GM23338 (cell line): ENCODE results near the gene TXLNG. TPM values are rescaled to one million over a fixed set of nuclear protein-coding genes. Genes with fewer than 3 reads are reported as not detected.

ENCODE experiments used
- ATAC-seq: fragments of 200-7000 bp; cut with Tn5 transposase; 3 replicates; pipeline ENCODE4 v1.9.1; 2020
- DNase-seq: peaks from one replicate; pipeline ENCODE4 v3.0.0-alpha.2; 2015; ENCODE audit warnings: low spot score
- H2AFZ ChIP-seq: fragments of 200-600 bp; sonication (generic); 2 replicates; pipeline ENCODE4 v1.8.0; 2016; ENCODE audit warnings: antibody characterized with exemption, mild to moderate bottlenecking, moderate library complexity
- H3F3A ChIP-seq: fragments of 200-600 bp; sonication (generic); replicated peaks from 2 replicates; pipeline ENCODE4 v1.8.0; 2017; ENCODE audit warnings: antibody characterized with exemption, mixed run types, low read depth
- H3K27ac ChIP-seq: fragments of 200-600 bp; sonication (generic); 2 replicates; pipeline ENCODE4 v1.6.1; 2016; ENCODE audit warnings: low read depth
- H3K27me3 ChIP-seq: fragments of 200-600 bp; sonication (generic); 2 replicates; pipeline ENCODE4 v1.8.0; 2016; ENCODE audit warnings: mild to moderate bottlenecking, mixed run types, moderate library complexity; ENCODE audit not compliant: insufficient read depth
- H3K36me3 ChIP-seq: fragments of 200-600 bp; sonication (generic); 2 replicates; pipeline ENCODE4 v1.8.0; 2016; ENCODE audit warnings: mild to moderate bottlenecking; ENCODE audit not compliant: insufficient read depth
- H3K4me1 ChIP-seq: fragments of 200-600 bp; sonication (generic); 2 replicates; pipeline ENCODE4 v1.8.0; 2016; ENCODE audit warnings: mild to moderate bottlenecking, moderate library complexity; ENCODE audit not compliant: insufficient read depth
- H3K4me2 ChIP-seq: fragments of 200-600 bp; sonication (generic); 2 replicates; pipeline ENCODE4 v1.7.1; 2017; ENCODE audit warnings: mixed run types
- H3K4me3 ChIP-seq: fragments of 200-600 bp; sonication (generic); 2 replicates; pipeline ENCODE4 v1.6.1; 2016; ENCODE audit warnings: mixed run types
- H3K79me2 ChIP-seq: fragments of 200-600 bp; sonication (generic); replicated peaks from 2 replicates; pipeline ENCODE4 v1.8.0; 2017; ENCODE audit warnings: mild to moderate bottlenecking; ENCODE audit not compliant: insufficient read depth
- H3K9me2 ChIP-seq: fragments of 200-600 bp; sonication (generic); 2 replicates; pipeline ENCODE4 v1.8.0; 2017; ENCODE audit not compliant: insufficient read depth
- H4K20me1 ChIP-seq: fragments of 200-600 bp; sonication (generic); replicated peaks from 2 replicates; pipeline ENCODE4 v1.8.0; 2017; ENCODE audit warnings: mild to moderate bottlenecking; ENCODE audit not compliant: insufficient read depth
- H3K27ac Mint-ChIP-seq: 2 replicates; pipeline ENCODE4 v1.8.0; 2020; ENCODE audit warnings: inconsistent platforms, mild to moderate bottlenecking, moderate library complexity, mixed read lengths
- H3K27me3 Mint-ChIP-seq: 3 replicates; pipeline ENCODE4 v1.8.0; 2022; ENCODE audit warnings: low read depth, mild to moderate bottlenecking, moderate library complexity, mixed read lengths, inconsistent platforms; ENCODE audit not compliant: insufficient read depth, poor library complexity
- H3K36me3 Mint-ChIP-seq: 3 replicates; pipeline ENCODE4 v1.8.0; 2021; ENCODE audit warnings: low read depth, mild to moderate bottlenecking, inconsistent platforms, moderate library complexity, mixed read lengths
- H3K4me1 Mint-ChIP-seq: 3 replicates; pipeline ENCODE4 v1.8.0; 2020; ENCODE audit warnings: mild to moderate bottlenecking, inconsistent platforms, mixed read lengths
- H3K4me3 Mint-ChIP-seq: 3 replicates; pipeline ENCODE4 v1.8.0; 2021; ENCODE audit warnings: moderate library complexity, mild to moderate bottlenecking, inconsistent platforms, mixed read lengths
- H3K9me3 Mint-ChIP-seq: 3 replicates; pipeline ENCODE4 v1.8.0; 2020; ENCODE audit warnings: moderate library complexity, mild to moderate bottlenecking, inconsistent platforms, mixed read lengths
- CREB1 ChIP-seq: fragments of 250-450 bp; sonication (Bioruptor Pico); IDR thresholded peaks from 2 replicates; pipeline ENCODE4 v1.5.0; 2020; ENCODE audit warnings: low read depth, mild to moderate bottlenecking, moderate library complexity
- CTCF ChIP-seq, 2 experiments: fragments of 200-600 bp in 1 of 2; sonication (generic) in 1 of 2; conservative IDR thresholded peaks; 2 replicates each; pipeline versions ENCODE4 v1.5.1 to v1.6.1; 2016 to 2017; ENCODE audit warnings: antibody characterized with exemption in 2 of 2, low read depth in 2 of 2, mild to moderate bottlenecking in 2 of 2, moderate library complexity in 1 of 2
- ETS1 ChIP-seq: IDR thresholded peaks from 2 replicates; pipeline ENCODE4 v1.6.1; 2016; ENCODE audit warnings: antibody characterized with exemption
- EZH2 ChIP-seq: fragments of 200-600 bp; sonication (generic); IDR thresholded peaks from one replicate; pipeline ENCODE4 v1.8.0; 2017; ENCODE audit warnings: antibody characterized with exemption, mild to moderate bottlenecking, low read depth; ENCODE audit not compliant: unreplicated experiment
- EZH2phosphoT487 ChIP-seq: fragments of 200-600 bp; sonication (generic); IDR thresholded peaks from one replicate; pipeline ENCODE4 v1.8.1; 2018; ENCODE audit warnings: antibody characterized with exemption; ENCODE audit not compliant: unreplicated experiment
- JUNB ChIP-seq: IDR thresholded peaks from one replicate; pipeline ENCODE4 v1.6.1; 2016; ENCODE audit warnings: antibody characterized with exemption; ENCODE audit not compliant: unreplicated experiment
- NANOG ChIP-seq: IDR thresholded peaks from 2 replicates; pipeline ENCODE4 v1.6.1; 2016; ENCODE audit warnings: antibody characterized with exemption, borderline replicate concordance
- POLR2AphosphoS5 ChIP-seq: IDR thresholded peaks from 2 replicates; pipeline ENCODE4 v1.6.1; 2016; ENCODE audit warnings: antibody characterized with exemption, low read depth
- REST ChIP-seq: IDR thresholded peaks from one replicate; pipeline ENCODE4 v1.6.1; 2018; ENCODE audit warnings: antibody characterized with exemption; ENCODE audit not compliant: unreplicated experiment
- STAT1 ChIP-seq: IDR thresholded peaks from one replicate; pipeline ENCODE4 v1.6.1; 2016; ENCODE audit warnings: antibody characterized with exemption; ENCODE audit not compliant: unreplicated experiment
- ZNF114 ChIP-seq: fragments of 250-450 bp; sonication (Bioruptor Pico); IDR thresholded peaks from 2 replicates; pipeline ENCODE4 v1.5.0; 2020; ENCODE audit warnings: mild to moderate bottlenecking, moderate library complexity
- ZNF331 ChIP-seq: fragments of 250-450 bp; sonication (Bioruptor Pico); IDR thresholded peaks from 2 replicates; pipeline ENCODE4 v1.5.0; 2020; ENCODE audit warnings: low read depth, mild to moderate bottlenecking, moderate library complexity
- ZNF462 ChIP-seq: fragments of 250-450 bp; sonication (Bioruptor Pico); IDR thresholded peaks from 2 replicates; pipeline ENCODE4 v1.5.0; 2020; ENCODE audit warnings: mild to moderate bottlenecking, moderate library complexity
- polyA plus RNA-seq: library from polyadenylated mRNA; unstranded; fragments of >200 nt; fragmentation: Nextera tagmentation; extraction: Ambion mirVana; gene quantifications from 2 replicates; pipeline ENCODE4 v1.2.1, GENCODE V29; 2016
- total RNA-seq: library from RNA; depleted of rRNA; stranded (reverse); fragments of >200 nt; shearing (Covaris generic); gene quantifications from 2 replicates; pipeline ENCODE4 v1.2.3, GENCODE V29; 2014

TXLNG gene
- total and polyA plus RNA-seq, 2 experiments from 2014 or later = 45.3 to 48.4 TPM

GRCh38 chrX:16778993-16779392 is 7.3 kb upstream of the TXLNG start:
- Mint-ChIP-seq H3K27me3 (no peaks in the 10 kb centered on the region), H3K27ac (no peak overlapping the region), H3K36me3 (no peaks in the 10 kb centered on the region), H3K4me1 (no peaks in the 10 kb centered on the region), H3K9me3 (no peaks in the 10 kb centered on the region), H3K4me3 (no peak overlapping the region)
- no peak overlapping the region for H3K4me2 ChIP-seq
- no peak for TF ChIP-seq ETS1
- TF ChIP-seq POLR2AphosphoS5 = no peak
- no peak for TF ChIP-seq NANOG
- TF ChIP-seq ZNF462 (CRISPR knock-in tag) = no peak
- TF ChIP-seq EZH2 = no peak
- TF ChIP-seq EZH2phosphoT487 = no peak
- no peak for TF ChIP-seq CREB1 (CRISPR knock-in tag)
- no peak for TF ChIP-seq JUNB
- no peak for TF ChIP-seq STAT1
- TF ChIP-seq ZNF331 = no peak
- TF ChIP-seq REST = no peak
- TF ChIP-seq CTCF (conservative IDR thresholded peaks at IDR 0.05; ENCODE audit: low read depth in 2 of 2) = no peak
- TF ChIP-seq ZNF114 (CRISPR knock-in tag) = no peak
- H3K79me2 ChIP-seq = no peaks in the 10 kb centered on the region
- no peaks in the 10 kb centered on the region; the same call in 1 of the 2 replicates for H3K4me1 ChIP-seq
- H3K27me3 ChIP-seq = no peaks in the 10 kb centered on the region
- no peaks in the 10 kb centered on the region for H3K36me3 ChIP-seq
- H3F3A ChIP-seq = no peaks in the 10 kb centered on the region
- no peak overlapping the region for H3K27ac ChIP-seq
- H2AFZ ChIP-seq = no peak overlapping the region
- ATAC-seq = no peak
- H4K20me1 ChIP-seq = no peaks in the 10 kb centered on the region
- no peak for DNase-seq
- no peaks in the 10 kb centered on the region for H3K9me2 ChIP-seq
- H3K4me3 ChIP-seq = no peak overlapping the region
